ENCODE results near the gene HAPLN2.

HAPLN2 gene

GRCh38 chr1:156599811-156600210 is 19.4 kb upstream of the HAPLN2 start:
- Histone ChIP-seq H3K14ac (ENCODE audit: low read length in 2 of 2) (no peak overlapping the region), H3K4me3 (ENCODE audit: insufficient read depth in 1 of 2, low read depth in 1 of 2, low read length in 2 of 2) (no peak overlapping the region), H3K4ac (ENCODE audit: low read depth in 1 of 2, low read length in 2 of 2) (no peak overlapping the region), H2BK5ac (ENCODE audit: low read depth, low read length, poor library complexity, severe bottlenecking) (no peak overlapping the region), H4K91ac (ENCODE audit: low read length) (no peak overlapping the region), H4K8ac (ENCODE audit: low read length) (no peak overlapping the region), H3K36me3 (ENCODE audit: control insufficient read depth in 1 of 2, insufficient read depth in 2 of 2, low read depth in 1 of 2, low read length in 2 of 2) (peaks cover 26 to 47% of the 10 kb centered on the region in 2 experiments), H2AK5ac (ENCODE audit: low read length, severe bottlenecking) (no peak overlapping the region), H3K4me2 (ENCODE audit: low read length, poor library complexity, severe bottlenecking) (no peak overlapping the region), H3K27ac (ENCODE audit: low read length, poor library complexity, severe bottlenecking) (no peak overlapping the region), H3K9me3 (ENCODE audit: control insufficient read depth, low read length) (no peaks in the 10 kb centered on the region), H3K4me1 (ENCODE audit: control insufficient read depth, insufficient read depth, low read depth, low read length) (peaks cover 6% of the 10 kb centered on the region), H2BK12ac (ENCODE audit: low read length in 2 of 2) (no peak overlapping the region), H3K18ac (ENCODE audit: low read depth in 1 of 2, low read length in 2 of 2) (no peak overlapping the region), H3K9ac (ENCODE audit: low read length) (no peak overlapping the region), H2BK120ac (ENCODE audit: low read depth, low read length) (no peak overlapping the region), H2BK15ac (ENCODE audit: low read depth, poor library complexity, severe bottlenecking) (no peak overlapping the region), H3K23ac (ENCODE audit: low read length in 2 of 2) (no peak overlapping the region), H3K27me3 (ENCODE audit: control insufficient read depth in 1 of 2, insufficient read depth in 1 of 2, low read length in 2 of 2) (no peaks in the 10 kb centered on the region), H2AFZ (ENCODE audit: low read depth, low read length) (no peak overlapping the region), H3K79me1 (replicated peaks; ENCODE audit: low read length, poor library complexity, severe bottlenecking) (peaks cover 24% of the 10 kb centered on the region)
- peak; percentile 50 for DNase-seq
- WGBS = 93% methylated on average over 3 of the region's 3 CpGs

- peak overlapping the region; percentile 85 for H2AFZ ChIP-seq (ENCODE audit: low read depth, low read length)
- no peak overlapping the region for H2BK5ac ChIP-seq (ENCODE audit: low read depth, low read length, poor library complexity, severe bottlenecking)
- peak overlapping the region; percentile 54 for H3K27ac ChIP-seq (ENCODE audit: low read length, poor library complexity, severe bottlenecking)
- peak overlapping the region; percentile 27 for H4K8ac ChIP-seq (ENCODE audit: low read length)
- H3K9ac ChIP-seq (ENCODE audit: low read length) = peak overlapping the region; percentile 97
- H2BK120ac ChIP-seq (ENCODE audit: low read depth, low read length) = no peak overlapping the region
- no peak overlapping the region for H2BK12ac ChIP-seq (ENCODE audit: low read length in 2 of 2)
- H3K36me3 ChIP-seq (ENCODE audit: control insufficient read depth in 1 of 2, insufficient read depth in 2 of 2, low read depth in 1 of 2, low read length in 2 of 2) = peaks cover 18 to 38% of the 10 kb centered on the region in 2 experiments
- H3K14ac ChIP-seq (ENCODE audit: low read length in 2 of 2) = no peak overlapping the region
- H3K4me3 ChIP-seq (ENCODE audit: insufficient read depth in 1 of 2, low read depth in 1 of 2, low read length in 2 of 2) = peak overlapping the region; percentile 65 to 98
- peak overlapping the region; percentile 2 to 47 for H3K4ac ChIP-seq (ENCODE audit: low read depth in 1 of 2, low read length in 2 of 2)
- H3K4me2 ChIP-seq (ENCODE audit: low read length, poor library complexity, severe bottlenecking) = peak overlapping the region; percentile 69
- H3K79me1 ChIP-seq (replicated peaks; ENCODE audit: low read length, poor library complexity, severe bottlenecking) = peaks cover 24% of the 10 kb centered on the region
- no peak for DNase-seq
- no peak overlapping the region for H2BK15ac ChIP-seq (ENCODE audit: low read depth, poor library complexity, severe bottlenecking)
- WGBS = 8% methylated on average over 13 of the region's 13 CpGs
- no peak overlapping the region for H4K91ac ChIP-seq (ENCODE audit: low read length)
- H3K4me1 ChIP-seq (ENCODE audit: control insufficient read depth, insufficient read depth, low read depth, low read length) = peaks cover 6% of the 10 kb centered on the region
- no peaks in the 10 kb centered on the region for H3K27me3 ChIP-seq (ENCODE audit: control insufficient read depth in 1 of 2, insufficient read depth in 1 of 2, low read length in 2 of 2)
- H3K18ac ChIP-seq (ENCODE audit: low read depth in 1 of 2, low read length in 2 of 2) = no peak overlapping the region
- H3K9me3 ChIP-seq (ENCODE audit: control insufficient read depth, low read length) = no peaks in the 10 kb centered on the region
- no peak overlapping the region for H2AK5ac ChIP-seq (ENCODE audit: low read length, severe bottlenecking)
- no peak overlapping the region for H3K23ac ChIP-seq (ENCODE audit: low read length in 2 of 2)
Measured at GRCh38 chr1:156600733-156601121, 18.5 kb upstream of the HAPLN2 start.

GRCh38 chr1:156601122-156601830 is 17.9 kb upstream of the HAPLN2 start, which contains the start of gene GPATCH4:
Gene GPATCH4 (minus strand): TSS chr1:156601479.
- H2BK5ac ChIP-seq (ENCODE audit: low read depth, low read length, poor library complexity, severe bottlenecking) = no peak within 1 kb of the TSS
- no peak within 1 kb of the TSS for H3K23ac ChIP-seq (ENCODE audit: low read length in 2 of 2)
- H2BK120ac ChIP-seq (ENCODE audit: low read depth, low read length) = no peak within 1 kb of the TSS
- peak within 1 kb of the TSS in 1 of 2 experiments; percentile 71 for H3K14ac ChIP-seq (ENCODE audit: low read length in 2 of 2)
- H3K4me1 ChIP-seq (ENCODE audit: control insufficient read depth, insufficient read depth, low read depth, low read length) = peaks cover 6% of the 10 kb centered on the region
- H3K4me2 ChIP-seq (ENCODE audit: low read length, poor library complexity, severe bottlenecking) = peak within 1 kb of the TSS; percentile 69
- H3K18ac ChIP-seq (ENCODE audit: low read depth in 1 of 2, low read length in 2 of 2) = peak within 1 kb of the TSS; percentile 25 to 86
- peak within 1 kb of the TSS; percentile 35 for H4K8ac ChIP-seq (ENCODE audit: low read length)
- WGBS = under 1% methylated on average over 35 of the region's 35 CpGs
- no peaks in the 10 kb centered on the region for H3K9me3 ChIP-seq (ENCODE audit: control insufficient read depth, low read length)
- peak within 1 kb of the TSS; percentile 65 to 98 for H3K4me3 ChIP-seq (ENCODE audit: insufficient read depth in 1 of 2, low read depth in 1 of 2, low read length in 2 of 2)
- H3K27ac ChIP-seq (ENCODE audit: low read length, poor library complexity, severe bottlenecking) = peak within 1 kb of the TSS; percentile 72
- no peaks in the 10 kb centered on the region for H3K27me3 ChIP-seq (ENCODE audit: control insufficient read depth in 1 of 2, insufficient read depth in 1 of 2, low read length in 2 of 2)
- DNase-seq = peak; percentile 93
- H3K9ac ChIP-seq (ENCODE audit: low read length) = peak within 1 kb of the TSS; percentile 97
- H3K36me3 ChIP-seq (ENCODE audit: control insufficient read depth in 1 of 2, insufficient read depth in 2 of 2, low read depth in 1 of 2, low read length in 2 of 2) = peaks cover 12 to 32% of the 10 kb centered on the region in 2 experiments
- peak within 1 kb of the TSS; percentile 2 to 74 for H3K4ac ChIP-seq (ENCODE audit: low read depth in 1 of 2, low read length in 2 of 2)
- H3K79me1 ChIP-seq (replicated peaks; ENCODE audit: low read length, poor library complexity, severe bottlenecking) = peaks cover 24% of the 10 kb centered on the region
- H4K91ac ChIP-seq (ENCODE audit: low read length) = no peak within 1 kb of the TSS
- H2AFZ ChIP-seq (ENCODE audit: low read depth, low read length) = peak within 1 kb of the TSS; percentile 85
- H2AK5ac ChIP-seq (ENCODE audit: low read length, severe bottlenecking) = peak within 1 kb of the TSS; percentile 31
- H2BK15ac ChIP-seq (ENCODE audit: low read depth, poor library complexity, severe bottlenecking) = peak within 1 kb of the TSS; percentile 37
- H2BK12ac ChIP-seq (ENCODE audit: low read length in 2 of 2) = no peak within 1 kb of the TSS

- H3K9ac ChIP-seq (ENCODE audit: low read length) = peak overlapping the region; percentile 97
- H3K4me1 ChIP-seq (ENCODE audit: control insufficient read depth, insufficient read depth, low read depth, low read length) = peaks cover 6% of the 10 kb centered on the region
- no peak for DNase-seq
- no peak overlapping the region for H2BK12ac ChIP-seq (ENCODE audit: low read length in 2 of 2)
- no peak overlapping the region for H2BK120ac ChIP-seq (ENCODE audit: low read depth, low read length)
- peak overlapping the region; percentile 31 for H2AK5ac ChIP-seq (ENCODE audit: low read length, severe bottlenecking)
- peak overlapping the region; percentile 69 for H3K4me2 ChIP-seq (ENCODE audit: low read length, poor library complexity, severe bottlenecking)
- H3K18ac ChIP-seq (ENCODE audit: low read depth in 1 of 2, low read length in 2 of 2) = no peak overlapping the region
- no peak overlapping the region for H4K91ac ChIP-seq (ENCODE audit: low read length)
- H3K4me3 ChIP-seq (ENCODE audit: insufficient read depth in 1 of 2, low read depth in 1 of 2, low read length in 2 of 2) = peak overlapping the region in 1 of 2 experiments; percentile 98
- H2BK15ac ChIP-seq (ENCODE audit: low read depth, poor library complexity, severe bottlenecking) = peak overlapping the region; percentile 37
- H3K14ac ChIP-seq (ENCODE audit: low read length in 2 of 2) = no peak overlapping the region
- no peak overlapping the region for H3K23ac ChIP-seq (ENCODE audit: low read length in 2 of 2)
- peak overlapping the region; percentile 72 for H3K27ac ChIP-seq (ENCODE audit: low read length, poor library complexity, severe bottlenecking)
- H4K8ac ChIP-seq (ENCODE audit: low read length) = no peak overlapping the region
- peak overlapping the region; percentile 74 for H2AFZ ChIP-seq (ENCODE audit: low read depth, low read length)
- WGBS = 85% methylated on average over 12 of the region's 12 CpGs
- H3K36me3 ChIP-seq (ENCODE audit: control insufficient read depth in 1 of 2, insufficient read depth in 2 of 2, low read depth in 1 of 2, low read length in 2 of 2) = peaks cover 8 to 26% of the 10 kb centered on the region in 2 experiments
- peak overlapping the region in 1 of 2 experiments; percentile 74 for H3K4ac ChIP-seq (ENCODE audit: low read depth in 1 of 2, low read length in 2 of 2)
- H2BK5ac ChIP-seq (ENCODE audit: low read depth, low read length, poor library complexity, severe bottlenecking) = no peak overlapping the region
- H3K27me3 ChIP-seq (ENCODE audit: control insufficient read depth in 1 of 2, insufficient read depth in 1 of 2, low read length in 2 of 2) = no peaks in the 10 kb centered on the region
- peaks cover 21% of the 10 kb centered on the region for H3K79me1 ChIP-seq (replicated peaks; ENCODE audit: low read length, poor library complexity, severe bottlenecking)
- H3K9me3 ChIP-seq (ENCODE audit: control insufficient read depth, low read length) = no peaks in the 10 kb centered on the region
Measured at GRCh38 chr1:156601892-156602291, 17.3 kb upstream of the HAPLN2 start.
